Mammary epithelial cell (primary cell): ENCODE data around the gene LIPT1.

ENCODE experiments used
- EZH2 ChIP-seq: IDR thresholded peaks from 2 replicates; pipeline ENCODE4 v1.6.1; 2012; ENCODE audit warnings: low read length, inconsistent platforms, borderline replicate concordance
- TF ChIP-seq, protein P1 (sequence below), 2 donors: IDR thresholded peaks in 1 of 2; conservative IDR thresholded peaks in 1 of 2; 2 replicates each; pipeline ENCODE4 v1.5.1; 2011 to 2012; ENCODE audit warnings: inconsistent platforms in 2 of 2, low read length in 2 of 2, mild to moderate bottlenecking in 2 of 2, control low read depth in 1 of 2, low read depth in 1 of 2; ENCODE audit not compliant: insufficient read depth in 1 of 2; ENCODE audit errors: extremely low read depth in 1 of 2

DNA sequence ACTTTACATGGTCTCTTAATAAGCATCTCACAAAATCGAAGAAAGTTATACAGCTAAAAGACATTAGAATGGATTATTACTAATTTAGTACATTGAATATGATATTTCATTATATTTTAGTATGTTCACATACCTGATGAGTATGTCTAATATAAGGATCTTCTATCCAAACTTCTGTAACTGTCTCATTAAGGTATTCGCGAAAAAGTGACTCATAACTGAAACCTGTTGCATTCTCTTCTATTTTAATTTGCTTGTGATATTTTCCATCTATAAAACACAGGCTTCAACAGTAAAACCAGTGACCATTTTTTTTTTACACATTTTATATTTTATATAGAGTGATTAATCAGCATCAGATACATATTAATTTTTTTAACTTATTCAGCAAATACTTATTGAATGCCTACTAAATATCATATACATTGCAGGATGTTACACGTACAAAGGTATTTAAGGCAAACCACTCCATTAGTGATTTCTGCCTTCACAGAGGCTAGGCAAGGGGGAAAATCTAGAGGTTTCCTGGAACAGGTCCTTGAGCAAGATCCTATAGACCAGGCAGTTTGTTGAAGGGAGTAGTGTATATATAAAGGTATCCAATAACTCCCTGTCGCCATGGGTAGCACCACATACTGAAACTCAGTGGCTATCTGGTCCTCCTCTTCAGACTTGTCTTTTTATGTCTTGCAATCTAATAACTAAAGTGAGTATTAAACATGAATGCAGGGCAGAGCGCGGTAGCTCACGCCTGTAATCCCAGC, 16.8 kb downstream of the LIPT1 start:
- TF ChIP-seq EZH2 = no peak
- TF ChIP-seq, protein P1, sequence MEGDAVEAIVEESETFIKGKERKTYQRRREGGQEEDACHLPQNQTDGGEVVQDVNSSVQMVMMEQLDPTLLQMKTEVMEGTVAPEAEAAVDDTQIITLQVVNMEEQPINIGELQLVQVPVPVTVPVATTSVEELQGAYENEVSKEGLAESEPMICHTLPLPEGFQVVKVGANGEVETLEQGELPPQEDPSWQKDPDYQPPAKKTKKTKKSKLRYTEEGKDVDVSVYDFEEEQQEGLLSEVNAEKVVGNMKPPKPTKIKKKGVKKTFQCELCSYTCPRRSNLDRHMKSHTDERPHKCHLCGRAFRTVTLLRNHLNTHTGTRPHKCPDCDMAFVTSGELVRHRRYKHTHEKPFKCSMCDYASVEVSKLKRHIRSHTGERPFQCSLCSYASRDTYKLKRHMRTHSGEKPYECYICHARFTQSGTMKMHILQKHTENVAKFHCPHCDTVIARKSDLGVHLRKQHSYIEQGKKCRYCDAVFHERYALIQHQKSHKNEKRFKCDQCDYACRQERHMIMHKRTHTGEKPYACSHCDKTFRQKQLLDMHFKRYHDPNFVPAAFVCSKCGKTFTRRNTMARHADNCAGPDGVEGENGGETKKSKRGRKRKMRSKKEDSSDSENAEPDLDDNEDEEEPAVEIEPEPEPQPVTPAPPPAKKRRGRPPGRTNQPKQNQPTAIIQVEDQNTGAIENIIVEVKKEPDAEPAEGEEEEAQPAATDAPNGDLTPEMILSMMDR (conservative IDR thresholded peaks at IDR 0.05 in 1 of 2, IDR thresholded peaks at IDR 0.05 in 1 of 2; ENCODE audit: extremely low read depth in 1 of 2, insufficient read depth in 1 of 2, low read depth in 1 of 2, low read length in 2 of 2) = no peak
